ENCODE results near the gene CEP20.

- TF ChIP-seq CTCF (IDR thresholded peaks at IDR 0.05; ENCODE audit: poor library complexity) (no peak), EZH2 (IDR thresholded peaks at IDR 0.05; ENCODE audit: borderline replicate concordance) (no peak), EZH2phosphoT487 (IDR thresholded peaks at IDR 0.05; ENCODE audit: low read depth, severe bottlenecking, unreplicated experiment) (no peak)
Measured at GRCh38 chr16:15829460-15829859, 58.9 kb downstream of the CEP20 start.
